Mucosa of descending colon (tissue), 3 donors: Measurements from ENCODE around the gene CTTNBP2. TPM values are rescaled to one million over a fixed set of nuclear protein-coding genes. Genes with fewer than 3 reads are reported as not detected.

Experiments used
- ATAC-seq: fragments of 200-7000 bp; cut with Tn5 transposase; one replicate; pipeline ENCODE4 v1.9.1; 2020; ENCODE audit warnings: mild to moderate bottlenecking, moderate library complexity
- DNase-seq, 3 donors: peaks; one replicate each; pipeline ENCODE4 v3.0.0-alpha.2; 2020
- H3K36me3 ChIP-seq: fragments of 200-600 bp; one replicate; pipeline ENCODE4 v1.8.0; 2021; ENCODE audit warnings: low read depth, mild to moderate bottlenecking
- H3K4me1 ChIP-seq: fragments of 200-600 bp; one replicate; pipeline ENCODE4 v1.8.0; 2021; ENCODE audit warnings: low read depth, mild to moderate bottlenecking
- H3K4me3 ChIP-seq: fragments of 200-600 bp; one replicate; pipeline ENCODE4 v1.8.0; 2021; ENCODE audit warnings: mild to moderate bottlenecking
- H3K9me3 ChIP-seq: fragments of 200-600 bp; one replicate; pipeline ENCODE4 v1.8.0; 2021; ENCODE audit warnings: mild to moderate bottlenecking
- intact Hi-C, 2 donors: fragments of 100-400 bp; cut with DNase I in 1 of 2; cut with micrococcal nuclease in 1 of 2; formaldehyde crosslinking; loops; one replicate each; pipeline versions ENCODE4 v1.11.0 to v1.11.1; 2022; cut with DNase I, micrococcal nuclease
- total RNA-seq, 3 donors: library from RNA; stranded (reverse); fragmentation: NEBNext Ultra II Directional in 2 of 3; extraction: Animal tissue kit (Norgen Biotek cat#: 25700) in 2 of 3; gene quantifications; one replicate each; pipeline versions ENCODE4 v1.2.1 to v1.2.4, GENCODE V29; 2021 to 2023
- TF ChIP-seq, protein P1 (sequence below): fragments of 200-600 bp; IDR thresholded peaks from one replicate; pipeline ENCODE4 v1.8.0; 2022; ENCODE audit warnings: antibody characterized with exemption, mild to moderate bottlenecking
- donor health status: DM: no; HTN: no; CAD: no; lungs with moderate emphysema.
- donor health status: DM: no; HTN: no; CAD: no.
- donor health status: DM: no; HTN: yes; CAD: no.

Gene CTTNBP2
- total RNA-seq, 3 donors from 2014 or later, result 3.9 to 8.3 (median 7.2) TPM

DNA sequence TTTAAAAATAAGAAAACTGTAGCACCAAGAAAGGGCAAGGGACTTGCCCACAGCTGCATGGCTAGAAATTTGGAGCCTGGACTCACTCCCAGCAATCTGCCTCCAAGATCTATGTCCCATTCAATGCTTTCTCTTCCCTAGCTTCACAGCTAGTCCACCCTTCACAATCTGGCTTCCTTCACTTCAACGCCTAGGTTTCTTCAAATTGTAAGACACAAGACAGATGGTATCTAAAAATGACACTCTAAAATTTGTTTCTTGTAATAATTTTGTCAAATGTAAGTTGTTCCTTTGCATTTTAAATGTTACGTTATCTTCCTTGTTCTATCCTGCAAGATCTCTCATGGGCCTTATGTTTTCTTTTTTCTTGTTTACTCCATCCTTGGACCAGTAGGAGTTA, 48.6 kb downstream of the CTTNBP2 start:
- Histone ChIP-seq H3K36me3 (no peaks in the 10 kb centered on the region), H3K4me3 (no peak overlapping the region), H3K9me3 (no peaks in the 10 kb centered on the region), H3K4me1 (no peaks in the 10 kb centered on the region)
- TF ChIP-seq, protein P1, sequence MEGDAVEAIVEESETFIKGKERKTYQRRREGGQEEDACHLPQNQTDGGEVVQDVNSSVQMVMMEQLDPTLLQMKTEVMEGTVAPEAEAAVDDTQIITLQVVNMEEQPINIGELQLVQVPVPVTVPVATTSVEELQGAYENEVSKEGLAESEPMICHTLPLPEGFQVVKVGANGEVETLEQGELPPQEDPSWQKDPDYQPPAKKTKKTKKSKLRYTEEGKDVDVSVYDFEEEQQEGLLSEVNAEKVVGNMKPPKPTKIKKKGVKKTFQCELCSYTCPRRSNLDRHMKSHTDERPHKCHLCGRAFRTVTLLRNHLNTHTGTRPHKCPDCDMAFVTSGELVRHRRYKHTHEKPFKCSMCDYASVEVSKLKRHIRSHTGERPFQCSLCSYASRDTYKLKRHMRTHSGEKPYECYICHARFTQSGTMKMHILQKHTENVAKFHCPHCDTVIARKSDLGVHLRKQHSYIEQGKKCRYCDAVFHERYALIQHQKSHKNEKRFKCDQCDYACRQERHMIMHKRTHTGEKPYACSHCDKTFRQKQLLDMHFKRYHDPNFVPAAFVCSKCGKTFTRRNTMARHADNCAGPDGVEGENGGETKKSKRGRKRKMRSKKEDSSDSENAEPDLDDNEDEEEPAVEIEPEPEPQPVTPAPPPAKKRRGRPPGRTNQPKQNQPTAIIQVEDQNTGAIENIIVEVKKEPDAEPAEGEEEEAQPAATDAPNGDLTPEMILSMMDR, result no peak
- no peak for DNase-seq
- intact Hi-C loops, result no loop called here
- no peak for ATAC-seq

DNA sequence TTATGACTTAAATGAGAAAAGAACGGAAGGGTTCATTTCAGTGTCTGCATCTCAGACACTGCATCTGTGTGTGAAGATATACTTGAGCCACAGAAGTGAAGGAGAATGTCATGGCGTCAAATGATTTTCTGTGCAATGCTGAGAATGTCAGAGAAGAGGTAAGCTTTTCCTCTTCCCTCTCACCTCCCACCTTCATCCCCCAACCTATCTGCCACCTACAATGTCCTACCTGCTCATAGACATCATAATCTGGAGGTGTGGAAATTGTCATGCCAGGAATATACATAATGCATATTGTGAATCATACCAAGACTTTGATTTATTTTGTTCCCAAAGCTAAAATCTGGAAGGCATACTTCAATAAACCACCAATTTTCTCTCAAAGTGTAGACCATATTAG, 53.7 kb downstream of the CTTNBP2 start:
- Histone ChIP-seq H3K4me1 (no peaks in the 10 kb centered on the region), H3K9me3 (no peaks in the 10 kb centered on the region), H3K4me3 (no peak overlapping the region), H3K36me3 (no peaks in the 10 kb centered on the region)
- ATAC-seq (no peak), DNase-seq (no peak)
- intact Hi-C loops, result no loop called here
- TF ChIP-seq, protein P1, result no peak

DNA sequence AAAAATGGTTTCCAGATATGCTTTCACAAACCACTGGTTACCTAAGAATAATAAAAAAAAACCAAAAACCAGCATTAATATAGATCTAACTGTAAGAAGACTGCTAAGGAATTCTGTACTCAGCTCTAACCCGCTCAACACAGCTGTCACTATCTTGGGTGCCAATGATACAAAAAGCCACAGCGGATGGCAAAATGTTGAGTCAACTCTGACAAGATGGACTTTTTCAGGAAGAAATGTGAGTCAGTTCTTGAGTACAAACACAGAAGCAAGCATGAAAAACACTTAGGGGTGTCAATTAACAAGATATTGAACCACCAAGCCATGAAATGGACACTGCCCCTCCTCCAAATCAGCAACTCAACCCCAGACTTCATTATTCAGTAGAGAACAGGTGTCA, 55.0 kb downstream of the CTTNBP2 start:
- Histone ChIP-seq H3K4me1 (no peaks in the 10 kb centered on the region), H3K36me3 (no peaks in the 10 kb centered on the region), H3K9me3 (no peaks in the 10 kb centered on the region), H3K4me3 (no peak overlapping the region)
- intact Hi-C loops, result no loop called here
- TF ChIP-seq, protein P1, result no peak
- ATAC-seq (no peak), DNase-seq (no peak)

DNA sequence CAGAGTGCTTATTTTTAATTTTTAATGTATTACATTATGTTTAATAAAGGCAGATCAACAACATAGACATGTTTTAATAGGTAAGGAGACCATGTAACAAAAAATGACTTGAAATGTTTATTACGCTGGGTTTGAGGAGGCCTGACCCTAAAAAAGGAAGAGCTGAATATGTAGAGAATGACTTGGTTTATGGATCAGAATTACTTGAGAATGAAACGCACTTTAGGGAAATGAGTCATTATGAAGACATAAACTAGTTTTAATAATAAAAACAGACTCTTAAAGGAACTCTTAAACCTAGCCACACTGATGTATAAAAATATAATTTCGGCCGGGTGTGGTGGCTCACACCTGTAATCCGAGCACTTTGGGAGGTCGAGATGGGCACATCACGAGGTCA, 56.5 kb downstream of the CTTNBP2 start:
- DNase-seq, result no peak
- no peak overlapping the region for H3K4me3 ChIP-seq
- TF ChIP-seq, protein P1, result no peak
- intact Hi-C loops, result no loop called here
- no peaks in the 10 kb centered on the region for H3K36me3 ChIP-seq
- H3K9me3 ChIP-seq, result no peaks in the 10 kb centered on the region
- no peaks in the 10 kb centered on the region for H3K4me1 ChIP-seq
- ATAC-seq, result no peak

DNA sequence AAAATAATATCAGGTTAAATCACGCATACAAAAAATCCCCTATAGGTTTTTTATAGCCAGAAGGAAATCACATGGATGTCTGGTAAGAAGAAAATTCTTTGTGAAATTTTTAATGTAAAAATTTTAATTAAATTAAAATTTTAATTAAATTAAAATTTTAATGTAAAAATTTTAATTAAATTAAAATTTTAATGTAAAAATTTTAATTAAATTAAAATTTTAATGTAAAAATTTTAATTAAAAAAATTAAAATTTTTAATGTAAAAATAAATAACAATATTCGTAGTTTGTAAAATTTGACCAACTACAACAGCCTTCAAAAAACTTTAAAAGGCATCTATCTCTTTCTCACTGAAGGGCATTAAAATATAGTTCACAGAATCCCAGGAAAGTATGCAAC, 61.5 kb downstream of the CTTNBP2 start:
- TF ChIP-seq, protein P1, result no peak
- intact Hi-C loops, result no loop called here
- Histone ChIP-seq H3K4me1 (no peaks in the 10 kb centered on the region), H3K9me3 (no peaks in the 10 kb centered on the region), H3K36me3 (no peaks in the 10 kb centered on the region), H3K4me3 (no peak overlapping the region)
- no peak for ATAC-seq
- no peak for DNase-seq
